Testis (tissue), 2 donors: ENCODE data around the gene SERPINA1.

Source experiments
- CTCF ChIP-seq, 3 experiments: fragments of 450-650 bp in 2 of 3; fragments of 200-600 bp in 1 of 3; sonication (generic) in 1 of 3; IDR thresholded peaks; one replicate each; pipeline ENCODE4 v1.5.1; 2016 to 2019; ENCODE audit warnings: antibody characterized with exemption in 3 of 3, mild to moderate bottlenecking in 2 of 3, moderate library complexity in 1 of 3
- POLR2A ChIP-seq: fragments of 450-650 bp; IDR thresholded peaks from one replicate; pipeline ENCODE4 v1.6.1; 2017; ENCODE audit warnings: antibody characterized with exemption, mild to moderate bottlenecking, moderate library complexity

GRCh38 chr14:94383777-94384176 lies 4.6 kb downstream of the SERPINA1 start:
- TF ChIP-seq CTCF (IDR thresholded peaks at IDR 0.05) = no peak
- TF ChIP-seq POLR2A = no peak
